ENCODE results near the gene EIF4E2. TPM values are rescaled to one million over a fixed set of nuclear protein-coding genes. Genes with fewer than 3 reads are reported as not detected.

The EIF4E2 gene
- total and polyA plus RNA-seq, 2 of the 13 experiments (the other 11 are each of a cell fraction or from before 2014, with no cell fraction given): 25.0 to 101 TPM

DNA sequence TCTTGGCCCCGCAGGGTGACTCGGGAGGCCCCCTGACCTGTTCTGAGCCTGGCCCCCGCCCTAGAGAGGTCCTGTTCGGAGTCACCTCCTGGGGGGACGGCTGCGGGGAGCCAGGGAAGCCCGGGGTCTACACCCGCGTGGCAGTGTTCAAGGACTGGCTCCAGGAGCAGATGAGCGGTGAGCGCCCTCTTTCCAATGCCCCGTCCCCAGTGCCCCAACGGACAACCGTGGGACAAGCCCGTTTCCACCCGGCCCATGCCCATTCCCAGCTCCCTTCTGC, 27.1 kb upstream of the EIF4E2 start:
- Histone ChIP-seq H3K36me3 (replicated peaks in 1 of 2; ENCODE audit: control insufficient read depth in 1 of 2, insufficient read depth in 2 of 2, low read length in 2 of 2) (no peaks in the 10 kb centered on the region), H3K27me3 (ENCODE audit: control insufficient read depth in 1 of 2, insufficient read depth in 2 of 2, low read length in 2 of 2) (peaks cover 29 to 86% of the 10 kb centered on the region in 2 experiments), H3K4me3 (replicated peaks in 1 of 3; ENCODE audit: insufficient read depth in 1 of 3, low read depth in 2 of 3, low read length in 3 of 3) (peak overlapping the region; percentile 37 to 73 (median 50); a peak in 3 of 6 replicates), H3K9ac (ENCODE audit: insufficient read depth, low read depth, low read length) (no peak overlapping the region), H3K4me1 (ENCODE audit: insufficient read depth, low read length) (peaks cover 37% of the 10 kb centered on the region), H4K20me1 (ENCODE audit: insufficient read depth, low read length) (no peaks in the 10 kb centered on the region), H3K4me2 (ENCODE audit: low read depth, low read length) (peak overlapping the region; percentile 76), H3K79me2 (ENCODE audit: insufficient read depth, low read length) (no peaks in the 10 kb centered on the region), H3K27ac (ENCODE audit: extremely low read length, insufficient read depth, low read length) (no peak overlapping the region), H3K9me3 (ENCODE audit: low read length) (no peaks in the 10 kb centered on the region), H2AFZ (ENCODE audit: low read length) (no peak overlapping the region)
- intact Hi-C loops (cut with micrococcal nuclease; ENCODE audit: unreplicated experiment): loop anchor here (5.0 to 10.0 kb wide), 3 partner anchors 46 to 619 kb away; no protein-coding TSS in a partner anchor
- 21% methylated on average over 13 of the region's 16 CpGs for WGBS (ENCODE audit: low lambda C conversion rate)
- BruUV-seq (replicated peaks): no TSS peak
- ATAC-seq (peak; percentile 1; the same call in 2 of the 3 replicates), FAIRE-seq (no peak), DNase-seq (ENCODE audit: low spot score) (no peak)
- CTCF ChIA-PET (ENCODE audit: low intra/inter-chr PET ratio, low total read pairs): no interaction called here
- POLR2A ChIA-PET: interaction anchor here (1.0 kb wide), 1 partner anchor 27 kb away, joined by 4 read pairs; the partner anchor contains the start of genes EIF4E2 and TIGD1
- TF ChIP-seq, protein P1, sequence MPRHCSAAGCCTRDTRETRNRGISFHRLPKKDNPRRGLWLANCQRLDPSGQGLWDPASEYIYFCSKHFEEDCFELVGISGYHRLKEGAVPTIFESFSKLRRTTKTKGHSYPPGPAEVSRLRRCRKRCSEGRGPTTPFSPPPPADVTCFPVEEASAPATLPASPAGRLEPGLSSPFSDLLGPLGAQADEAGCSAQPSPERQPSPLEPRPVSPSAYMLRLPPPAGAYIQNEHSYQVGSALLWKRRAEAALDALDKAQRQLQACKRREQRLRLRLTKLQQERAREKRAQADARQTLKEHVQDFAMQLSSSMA (CRISPR knock-in tag; IDR thresholded peaks at IDR 0.05): 0 out of 2 replicates have a peak, but pooled peaks have one; percentile 6
- no peak for TF ChIP-seq ZNF337 (CRISPR knock-in tag; IDR thresholded peaks at IDR 0.05; ENCODE audit: borderline replicate concordance, low read depth)
- in situ Hi-C loops (cut with HindIII; ENCODE audit: extremely low pct_ligation_motif_present, low pct_unique_long_range_greater_than_20kb): no loop called here

DNA sequence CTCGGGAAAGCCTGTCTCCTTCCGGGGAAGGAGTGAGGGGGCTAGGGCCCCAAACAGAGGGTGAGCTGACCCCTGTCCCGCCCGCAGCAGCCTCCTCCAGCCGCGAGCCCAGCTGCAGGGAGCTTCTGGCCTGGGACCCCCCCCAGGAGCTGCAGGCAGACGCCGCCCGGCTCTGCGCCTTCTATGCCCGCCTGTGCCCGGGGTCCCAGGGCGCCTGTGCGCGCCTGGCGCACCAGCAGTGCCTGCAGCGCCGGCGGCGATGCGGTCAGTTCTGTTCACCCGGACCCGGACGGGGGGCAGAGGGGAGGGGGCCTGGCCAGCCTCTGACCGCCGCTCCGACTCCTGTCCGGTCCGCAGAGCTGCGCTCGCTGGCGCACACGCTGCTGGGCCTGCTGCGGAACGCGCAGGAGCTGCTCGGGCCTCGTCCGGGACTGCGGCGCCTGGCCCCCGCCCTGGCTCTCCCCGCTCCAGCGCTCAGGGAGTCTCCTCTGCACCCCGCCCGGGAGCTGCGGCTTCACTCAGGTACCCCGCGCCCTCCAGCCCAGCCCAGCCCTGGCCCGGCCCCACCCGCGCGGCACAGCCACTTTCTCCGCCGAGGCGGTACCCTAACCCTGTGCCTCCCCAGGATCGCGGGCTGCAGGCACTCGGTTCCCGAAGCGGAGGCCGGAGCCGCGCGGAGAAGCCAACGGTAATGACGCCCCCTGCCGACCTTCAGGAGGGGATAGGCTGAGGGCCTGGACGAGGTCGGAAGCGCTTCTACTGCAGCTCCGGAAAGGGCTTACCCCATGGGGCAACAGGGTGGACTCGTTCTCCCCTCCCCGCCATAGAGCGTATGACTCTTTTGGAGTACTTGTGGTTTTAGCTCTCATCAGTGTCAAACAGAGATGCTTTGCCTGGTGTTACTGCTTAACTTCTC, 26.5 kb upstream of the EIF4E2 start:
- H3K4me2 ChIP-seq (ENCODE audit: low read depth, low read length): peak overlapping the region; percentile 76
- DNase-seq (ENCODE audit: low spot score) (peak; percentile 65), ATAC-seq (peak; percentile 73), FAIRE-seq (peak; percentile 75)
- POLR2A ChIA-PET: interaction anchor here (1.0 kb wide), 1 partner anchor 27 kb away, joined by 4 read pairs; the partner anchor contains the start of genes EIF4E2 and TIGD1
- no peaks in the 10 kb centered on the region for H3K36me3 ChIP-seq (replicated peaks in 1 of 2; ENCODE audit: control insufficient read depth in 1 of 2, insufficient read depth in 2 of 2, low read length in 2 of 2)
- H4K20me1 ChIP-seq (ENCODE audit: insufficient read depth, low read length): no peaks in the 10 kb centered on the region
- no peak overlapping the region for H2AFZ ChIP-seq (ENCODE audit: low read length)
- H3K9ac ChIP-seq (ENCODE audit: insufficient read depth, low read depth, low read length): no peak overlapping the region; the same call in 1 of the 2 replicates
- H3K27me3 ChIP-seq (ENCODE audit: control insufficient read depth in 1 of 2, insufficient read depth in 2 of 2, low read length in 2 of 2): peaks cover 30 to 86% of the 10 kb centered on the region in 2 experiments
- no TSS peak for BruUV-seq (replicated peaks)
- CTCF ChIA-PET (ENCODE audit: low intra/inter-chr PET ratio, low total read pairs): no interaction called here
- H3K4me3 ChIP-seq (replicated peaks in 1 of 3; ENCODE audit: insufficient read depth in 1 of 3, low read depth in 2 of 3, low read length in 3 of 3): peak overlapping the region; percentile 37 to 73 (median 50)
- H3K4me1 ChIP-seq (ENCODE audit: insufficient read depth, low read length): peaks cover 37% of the 10 kb centered on the region
- WGBS (ENCODE audit: low lambda C conversion rate): 3% methylated on average over 18 of the region's 75 CpGs
- no peak overlapping the region for H3K27ac ChIP-seq (ENCODE audit: extremely low read length, insufficient read depth, low read length)
- intact Hi-C loops (cut with micrococcal nuclease; ENCODE audit: unreplicated experiment) (loop anchor here (5.0 to 10.0 kb wide), 3 partner anchors 47 to 619 kb away; no protein-coding TSS in a partner anchor), in situ Hi-C loops (cut with HindIII; ENCODE audit: extremely low pct_ligation_motif_present, low pct_unique_long_range_greater_than_20kb) (no loop called here)
- no peaks in the 10 kb centered on the region for H3K79me2 ChIP-seq (ENCODE audit: insufficient read depth, low read length)
- H3K9me3 ChIP-seq (ENCODE audit: low read length): no peaks in the 10 kb centered on the region
- TF ChIP-seq NONO (IDR thresholded peaks at IDR 0.05) (no peak), NONO (CRISPR knock-in tag; conservative IDR thresholded peaks at IDR 0.05) (0 out of 2 replicates have a peak, but pooled peaks have one; percentile 36), FOXK2 (IDR thresholded peaks at IDR 0.05) (no peak), ZNF501 (CRISPR knock-in tag; IDR thresholded peaks at IDR 0.05) (no peak), ZNF652 (CRISPR knock-in tag; IDR thresholded peaks at IDR 0.05; ENCODE audit: borderline replicate concordance, low read depth) (no peak), ZC3H13 (CRISPR knock-in tag; IDR thresholded peaks at IDR 0.05) (no peak)
- TF ChIP-seq, protein P2, sequence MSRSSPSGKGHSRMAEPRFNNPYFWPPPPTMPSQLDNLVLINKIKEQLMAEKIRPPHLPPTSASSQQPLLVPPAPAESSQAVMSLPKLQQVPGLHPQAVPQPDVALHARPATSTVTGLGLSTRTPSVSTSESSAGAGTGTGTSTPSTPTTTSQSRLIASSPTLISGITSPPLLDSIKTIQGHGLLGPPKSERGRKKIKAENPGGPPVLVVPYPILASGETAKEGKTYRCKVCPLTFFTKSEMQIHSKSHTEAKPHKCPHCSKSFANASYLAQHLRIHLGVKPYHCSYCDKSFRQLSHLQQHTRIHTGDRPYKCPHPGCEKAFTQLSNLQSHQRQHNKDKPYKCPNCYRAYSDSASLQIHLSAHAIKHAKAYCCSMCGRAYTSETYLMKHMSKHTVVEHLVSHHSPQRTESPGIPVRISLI (CRISPR knock-in tag; IDR thresholded peaks at IDR 0.05; ENCODE audit: borderline replicate concordance): no peak
- TF ChIP-seq, protein P3, sequence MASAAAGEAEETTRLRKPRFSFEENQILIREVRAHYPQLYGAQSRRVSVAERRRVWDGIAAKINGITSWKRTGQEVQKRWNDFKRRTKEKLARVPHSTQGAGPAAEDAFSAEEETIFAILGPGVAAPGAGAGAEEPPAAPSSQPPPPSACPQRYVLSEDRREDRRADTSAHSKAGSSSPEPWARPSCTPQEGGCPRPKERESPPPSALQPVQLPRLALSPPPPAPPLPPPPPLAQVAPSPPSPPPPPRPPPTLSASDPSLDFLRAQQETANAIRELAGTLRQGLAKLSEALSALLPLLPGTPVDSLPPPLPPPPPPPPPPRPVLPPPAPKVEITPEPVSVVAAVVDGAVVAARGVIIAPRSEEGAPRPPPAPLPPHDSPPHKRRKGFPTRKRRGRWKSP (CRISPR knock-in tag; IDR thresholded peaks at IDR 0.05): peak; percentile 92
- TF ChIP-seq, protein P4, sequence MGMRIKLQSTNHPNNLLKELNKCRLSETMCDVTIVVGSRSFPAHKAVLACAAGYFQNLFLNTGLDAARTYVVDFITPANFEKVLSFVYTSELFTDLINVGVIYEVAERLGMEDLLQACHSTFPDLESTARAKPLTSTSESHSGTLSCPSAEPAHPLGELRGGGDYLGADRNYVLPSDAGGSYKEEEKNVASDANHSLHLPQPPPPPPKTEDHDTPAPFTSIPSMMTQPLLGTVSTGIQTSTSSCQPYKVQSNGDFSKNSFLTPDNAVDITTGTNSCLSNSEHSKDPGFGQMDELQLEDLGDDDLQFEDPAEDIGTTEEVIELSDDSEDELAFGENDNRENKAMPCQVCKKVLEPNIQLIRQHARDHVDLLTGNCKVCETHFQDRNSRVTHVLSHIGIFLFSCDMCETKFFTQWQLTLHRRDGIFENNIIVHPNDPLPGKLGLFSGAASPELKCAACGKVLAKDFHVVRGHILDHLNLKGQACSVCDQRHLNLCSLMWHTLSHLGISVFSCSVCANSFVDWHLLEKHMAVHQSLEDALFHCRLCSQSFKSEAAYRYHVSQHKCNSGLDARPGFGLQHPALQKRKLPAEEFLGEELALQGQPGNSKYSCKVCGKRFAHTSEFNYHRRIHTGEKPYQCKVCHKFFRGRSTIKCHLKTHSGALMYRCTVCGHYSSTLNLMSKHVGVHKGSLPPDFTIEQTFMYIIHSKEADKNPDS (CRISPR knock-in tag; IDR thresholded peaks at IDR 0.05): no peak

Data from HepG2 (cell line).